HG03066 (cell line): ENCODE measurements around the gene TRIML1.

ENCODE experiments used
- ATAC-seq: cut with Tn5 transposase; IDR thresholded peaks from one replicate; pipeline ENCODE4 v1.9.1; 2021; ENCODE audit warnings: low read depth; ENCODE audit not compliant: unreplicated experiment

Gene TRIML1, protein sequence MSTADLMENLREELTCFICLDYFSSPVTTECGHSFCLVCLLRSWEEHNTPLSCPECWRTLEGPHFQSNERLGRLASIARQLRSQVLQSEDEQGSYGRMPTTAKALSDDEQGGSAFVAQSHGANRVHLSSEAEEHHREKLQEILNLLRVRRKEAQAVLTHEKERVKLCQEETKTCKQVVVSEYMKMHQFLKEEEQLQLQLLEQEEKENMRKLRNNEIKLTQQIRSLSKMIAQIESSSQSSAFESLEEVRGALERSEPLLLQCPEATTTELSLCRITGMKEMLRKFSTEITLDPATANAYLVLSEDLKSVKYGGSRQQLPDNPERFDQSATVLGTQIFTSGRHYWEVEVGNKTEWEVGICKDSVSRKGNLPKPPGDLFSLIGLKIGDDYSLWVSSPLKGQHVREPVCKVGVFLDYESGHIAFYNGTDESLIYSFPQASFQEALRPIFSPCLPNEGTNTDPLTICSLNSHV

DNA sequence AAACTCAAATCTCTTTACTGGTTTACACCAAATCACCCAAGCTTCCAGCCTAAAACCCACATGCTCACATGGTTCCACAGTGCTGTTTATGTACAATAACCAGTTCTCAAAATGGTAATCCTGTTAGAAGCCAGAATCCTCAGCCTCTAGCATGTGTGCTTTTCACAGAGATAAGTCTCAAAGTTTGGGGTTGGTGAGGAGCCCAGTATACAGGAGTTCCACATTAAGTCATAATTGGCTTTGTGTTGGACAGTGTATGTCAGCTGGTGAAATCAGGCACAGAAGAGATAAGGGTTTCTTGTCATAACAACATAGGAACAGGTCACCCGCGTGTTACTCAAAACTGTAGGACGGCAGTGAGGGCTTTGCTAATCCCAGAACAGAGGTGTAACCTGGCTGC lies at the start of gene TRIML1:
TSS of gene TRIML1 (plus strand) at position 301 of the 400 bp plus-strand sequence. CDS start 118 bp downstream, outside the sequence.
- no peak for ATAC-seq

DNA sequence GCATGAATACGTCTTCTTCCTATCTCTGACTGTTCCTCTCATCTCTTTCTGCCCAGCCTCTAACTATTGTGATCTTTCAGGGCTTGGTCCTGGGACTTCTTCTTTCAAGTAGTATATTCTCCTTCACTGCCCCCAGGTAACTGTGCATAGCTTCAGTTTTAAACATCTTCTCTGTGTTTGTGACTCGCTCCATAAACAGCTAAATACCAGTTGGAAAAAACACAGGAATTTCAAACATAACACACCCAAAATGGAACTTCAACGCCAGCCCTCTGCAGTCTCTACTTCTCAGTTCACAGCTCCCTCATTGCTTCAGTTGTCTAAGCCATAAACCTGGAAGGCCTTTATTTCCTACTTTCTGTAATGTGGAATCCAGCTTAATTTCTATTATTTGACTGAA lies 46.4 kb upstream of the TRIML1 start:
- ATAC-seq: no peak

DNA sequence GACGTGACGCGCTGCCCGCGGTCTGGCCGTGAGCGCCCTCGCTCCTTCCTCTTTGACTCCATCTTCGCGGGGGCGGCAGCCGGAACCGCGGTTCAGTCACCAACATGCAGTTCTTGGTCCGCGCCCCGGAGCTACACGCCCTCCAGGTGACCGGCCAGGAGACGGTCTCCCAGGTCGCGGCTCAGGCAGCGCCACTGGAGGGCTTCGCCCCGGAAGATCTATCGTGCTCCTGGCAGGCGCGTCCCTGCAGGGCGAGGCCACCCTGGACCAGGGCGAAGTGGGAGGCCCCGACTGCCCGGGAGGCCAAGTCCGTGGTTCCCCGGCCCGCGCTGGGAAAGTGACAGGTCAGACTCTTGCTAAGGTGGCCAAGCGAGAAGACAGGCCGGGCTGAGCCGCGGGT lies 32.8 kb upstream of the TRIML1 start:
- no peak for ATAC-seq

DNA sequence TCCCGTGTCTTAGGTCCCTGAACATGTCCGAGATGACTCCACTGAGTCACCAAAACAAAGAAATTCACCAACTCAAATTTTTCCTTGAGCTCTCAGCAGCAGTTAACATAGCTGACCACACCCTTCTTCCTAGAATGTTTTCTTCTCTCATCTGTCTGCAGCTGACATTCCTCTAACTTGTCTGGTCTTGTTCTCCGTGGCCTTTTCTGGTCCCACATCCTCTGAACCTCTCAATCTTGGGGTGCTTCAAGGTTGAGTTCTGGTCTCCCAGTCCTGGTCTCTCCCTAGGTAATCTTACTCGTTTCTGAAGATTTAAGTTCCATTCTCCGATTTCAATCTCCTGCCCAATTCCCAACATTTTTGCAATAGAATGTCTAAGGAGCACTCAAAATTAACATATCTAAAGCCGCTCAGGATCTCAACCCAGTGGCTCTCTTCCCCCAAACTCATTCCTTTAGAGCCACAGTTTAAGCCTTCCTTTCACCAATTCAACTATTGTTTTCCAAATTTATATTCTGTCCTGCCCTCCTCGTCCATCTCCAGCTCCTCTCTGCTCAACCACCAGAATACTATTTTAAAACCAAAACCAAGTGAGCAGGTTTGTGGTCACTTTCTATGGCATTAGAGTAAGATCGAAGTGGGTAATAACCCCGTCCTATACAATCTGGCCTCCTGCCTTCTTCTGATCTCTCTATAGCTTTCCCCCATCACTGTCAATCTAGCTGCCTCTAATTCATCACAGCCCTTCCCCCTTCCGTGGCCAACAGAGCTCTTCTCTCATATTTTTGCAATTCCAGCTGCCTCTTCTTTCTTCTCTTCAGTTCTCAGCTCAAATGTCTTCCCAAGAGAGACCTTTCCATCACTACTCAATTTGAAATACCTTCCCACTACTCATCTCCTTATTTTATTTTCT lies 31.1 kb upstream of the TRIML1 start:
- ATAC-seq: no peak

DNA sequence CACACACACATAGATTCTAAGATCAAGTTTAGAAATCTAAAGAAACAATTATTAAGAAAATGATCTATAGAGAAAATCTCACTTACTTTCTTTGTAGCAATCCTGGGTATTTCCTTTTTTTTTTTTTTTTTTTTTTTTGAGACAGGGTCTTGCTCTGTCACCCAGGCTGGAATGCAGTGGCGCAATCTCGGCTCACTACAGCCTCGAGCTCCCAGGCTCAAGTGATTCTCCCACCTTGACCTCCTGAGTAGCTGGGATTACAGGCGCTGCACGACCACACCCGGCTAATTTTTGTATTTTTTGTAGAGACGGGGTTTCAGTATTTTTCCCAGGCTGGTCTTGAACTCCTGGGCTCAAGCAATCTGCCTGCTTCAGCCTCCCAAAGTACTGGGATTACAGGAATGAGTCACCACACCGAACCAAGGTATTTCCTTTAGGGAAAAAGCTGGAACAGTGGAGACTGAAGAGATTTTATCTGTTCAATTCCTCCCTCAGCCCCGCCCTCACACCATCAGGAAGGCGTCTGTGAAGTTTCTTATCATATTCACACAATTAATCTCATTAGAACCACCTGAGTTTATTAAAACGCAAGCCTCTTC lies 30.0 kb upstream of the TRIML1 start, which contains the start of gene TRIML2:
TSS of gene TRIML2 (minus strand) at position 447 of the 599 bp plus-strand sequence. CDS start 4,235 bp downstream, outside the sequence.
- no peak for ATAC-seq

DNA sequence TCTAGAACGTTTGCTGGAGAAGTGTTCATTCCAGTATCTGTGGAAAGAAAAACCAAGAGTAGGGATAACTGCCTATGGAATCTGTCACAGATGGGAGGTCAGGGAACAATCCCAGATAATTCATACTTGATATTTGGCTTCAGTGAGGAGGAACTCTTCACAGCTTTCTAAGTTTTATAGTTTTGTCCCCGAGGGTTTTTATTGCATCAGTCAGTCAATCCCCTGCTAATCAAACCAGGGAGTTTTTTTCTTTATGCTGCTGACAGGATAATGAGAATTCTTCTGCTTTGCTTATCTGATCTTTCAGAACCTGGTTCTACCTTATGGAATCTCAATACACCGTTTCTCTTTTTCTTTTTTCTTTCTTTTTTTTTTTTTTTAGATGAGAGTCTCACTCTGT lies 29.2 kb upstream of the TRIML1 start:
- ATAC-seq: no peak

DNA sequence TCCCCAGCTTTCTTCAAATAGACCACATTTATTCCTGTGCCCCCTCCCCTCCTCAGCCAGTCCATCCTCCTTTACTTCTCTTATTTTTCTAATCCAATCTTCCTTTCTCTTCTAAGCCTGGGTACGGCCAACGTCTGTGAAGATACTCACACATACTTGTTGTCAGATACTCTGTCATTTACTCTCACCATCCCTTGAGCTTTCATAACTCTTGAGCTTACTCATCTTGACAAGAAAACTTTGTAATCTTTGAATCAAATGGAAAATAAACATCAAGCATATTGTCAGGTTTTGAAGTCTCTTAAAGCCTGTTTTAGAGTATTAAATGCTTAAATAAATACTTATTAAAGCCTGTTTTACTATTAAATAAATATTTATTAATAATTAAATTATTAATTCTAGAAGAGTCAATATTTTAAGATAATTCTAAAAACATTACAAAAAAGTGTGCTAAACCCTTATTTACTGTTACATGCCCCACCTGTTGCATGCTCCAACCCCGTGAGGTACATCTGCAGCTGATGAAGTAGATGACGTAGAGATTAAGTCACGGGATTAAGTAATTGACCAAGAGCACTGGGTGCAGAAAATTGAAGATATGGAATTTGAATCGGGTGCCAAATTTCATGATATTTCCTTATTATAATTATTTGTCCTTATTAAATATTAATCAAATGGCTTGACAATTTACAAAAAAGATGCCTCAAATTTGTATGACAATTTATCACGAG lies 28.3 kb upstream of the TRIML1 start:
- ATAC-seq: no peak

DNA sequence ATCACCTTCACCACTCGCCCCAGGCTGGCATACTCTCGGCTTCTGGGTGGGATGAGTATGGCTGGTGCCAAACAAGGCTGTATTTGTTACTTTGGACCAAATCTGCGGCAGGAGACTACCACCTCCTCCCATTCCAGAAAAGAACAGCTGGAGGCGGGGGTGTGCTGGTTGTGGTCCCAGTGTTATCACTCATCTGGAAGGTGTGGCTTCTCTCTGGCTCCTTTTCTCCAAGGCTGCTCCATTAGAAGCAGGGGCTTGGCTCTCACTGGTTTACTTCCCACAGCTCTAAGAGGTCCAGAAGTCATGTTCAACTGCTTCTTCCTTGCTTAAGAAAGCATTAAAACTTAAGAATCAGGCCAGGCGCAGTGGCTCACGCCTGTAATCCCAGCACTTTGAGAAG lies 27.3 kb upstream of the TRIML1 start:
- ATAC-seq: no peak

DNA sequence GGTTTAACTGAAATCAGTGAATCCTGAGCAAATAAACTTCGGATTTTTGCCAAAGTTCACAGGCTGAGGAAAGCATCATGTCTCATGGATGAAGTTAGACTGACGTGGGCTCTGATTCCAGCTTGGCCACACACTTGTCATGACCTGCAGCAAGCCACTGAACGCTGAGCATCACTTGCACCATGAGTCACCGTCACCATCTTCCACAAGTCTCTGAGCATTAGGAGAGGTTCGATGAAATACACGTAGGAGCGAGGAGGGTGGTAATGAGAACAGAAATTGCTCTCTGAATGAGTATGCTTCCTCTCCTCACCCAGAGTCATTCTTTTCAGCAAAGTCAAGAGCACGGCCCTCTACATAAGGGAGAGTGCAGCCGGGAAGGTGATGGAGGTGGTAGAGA lies 26.1 kb upstream of the TRIML1 start:
- no peak for ATAC-seq

DNA sequence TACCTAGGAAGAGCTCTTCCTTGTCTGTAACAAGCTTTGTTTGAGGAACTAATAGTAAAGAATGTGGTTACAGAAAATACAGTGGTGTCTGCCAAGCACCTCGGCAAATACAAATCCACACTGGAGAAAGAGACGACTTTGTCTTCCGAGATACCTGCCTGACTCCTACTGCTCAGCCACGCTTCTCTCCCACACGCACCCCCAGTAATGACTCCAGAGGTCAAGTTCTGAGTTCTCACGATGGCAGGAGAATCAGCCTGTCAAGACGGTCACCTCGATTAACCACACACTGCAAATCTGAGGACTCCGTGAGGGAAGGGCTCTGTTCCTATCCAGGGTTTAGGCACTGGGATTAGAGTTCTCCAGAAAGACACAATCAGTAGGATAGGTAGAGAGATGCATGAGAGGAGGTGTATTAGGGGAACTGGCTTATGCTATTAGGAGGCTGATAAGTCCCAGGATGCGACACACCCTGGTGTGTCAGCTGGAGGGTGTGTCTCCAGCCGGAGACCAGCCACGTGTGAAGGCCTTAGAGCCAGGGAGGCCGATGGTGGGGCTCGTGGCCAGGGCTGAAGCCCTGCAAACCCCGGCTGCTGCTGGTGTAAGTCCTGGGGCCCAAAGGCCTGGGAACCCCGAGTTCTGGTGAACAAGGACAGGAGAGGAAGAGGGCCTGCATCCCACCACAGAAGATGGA lies 21.5 kb upstream of the TRIML1 start:
- no peak for ATAC-seq

DNA sequence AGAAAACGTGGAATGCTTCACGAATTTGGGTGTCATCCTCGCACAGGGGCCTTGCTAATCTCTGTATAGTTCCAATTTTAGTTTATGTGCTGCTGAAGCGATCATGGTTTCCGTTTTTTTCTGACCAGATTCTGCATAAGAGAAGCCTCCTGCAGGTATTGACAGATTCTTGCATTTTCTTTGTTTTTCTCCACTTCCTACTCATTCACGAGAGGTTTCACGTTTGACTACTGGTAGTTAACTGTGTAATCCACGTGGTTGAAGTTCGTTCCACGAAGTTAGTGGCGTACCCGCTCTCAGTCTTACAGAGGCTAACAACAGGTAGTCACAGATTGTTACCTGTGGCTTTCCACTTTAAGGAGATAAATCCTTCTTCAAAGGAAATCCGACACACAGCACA lies 17.7 kb upstream of the TRIML1 start:
- ATAC-seq: no peak

DNA sequence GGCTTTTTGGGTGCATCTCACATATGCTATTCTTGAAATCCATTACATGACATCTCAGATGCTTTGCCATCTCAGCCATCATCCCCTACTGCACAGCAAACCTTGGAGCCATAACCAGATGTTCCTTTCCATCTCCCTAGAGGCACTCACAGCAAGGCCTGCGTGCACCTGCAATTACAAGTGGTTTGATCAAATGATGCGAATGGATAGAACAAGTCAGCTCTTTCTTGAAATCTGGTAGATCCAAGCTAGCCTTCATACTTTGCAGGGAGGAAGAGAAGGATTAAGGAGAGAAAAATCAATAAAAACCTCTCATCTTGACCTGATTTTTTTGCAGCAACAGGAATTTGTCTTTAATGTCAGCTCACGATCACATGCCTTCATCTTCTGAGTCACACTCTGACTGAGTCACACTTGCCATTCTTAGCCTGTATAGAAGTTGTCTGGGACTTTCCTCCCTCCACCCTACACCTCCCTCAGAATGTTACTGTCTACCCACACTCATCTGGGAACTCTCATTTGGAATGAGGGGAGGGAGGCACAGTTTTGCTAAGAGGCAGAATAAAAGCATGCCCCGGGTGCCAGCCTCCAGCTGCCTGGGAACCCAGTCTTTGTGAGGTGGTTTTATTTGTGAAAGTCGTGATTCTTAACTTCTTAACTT lies 11.9 kb upstream of the TRIML1 start:
- ATAC-seq: no peak

DNA sequence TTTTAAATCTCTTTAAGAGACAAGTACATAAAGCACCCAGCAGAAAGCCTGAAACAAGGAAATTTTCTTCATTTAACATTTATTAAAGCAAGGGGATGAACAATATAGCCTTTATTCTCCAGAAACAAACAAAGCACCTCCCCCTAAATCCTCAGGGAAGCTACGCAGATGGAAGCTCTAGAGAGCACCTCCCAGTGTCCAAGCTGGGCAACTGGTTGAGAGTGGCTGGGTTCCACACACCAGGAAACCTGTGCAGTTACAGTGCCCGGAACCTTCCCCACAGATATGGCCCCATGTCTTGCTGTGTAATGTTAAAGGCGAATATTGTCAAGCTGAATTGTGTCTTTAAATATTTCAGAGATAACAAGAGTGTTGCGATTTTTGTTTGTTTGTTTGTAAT lies 8.9 kb upstream of the TRIML1 start:
- no peak for ATAC-seq

DNA sequence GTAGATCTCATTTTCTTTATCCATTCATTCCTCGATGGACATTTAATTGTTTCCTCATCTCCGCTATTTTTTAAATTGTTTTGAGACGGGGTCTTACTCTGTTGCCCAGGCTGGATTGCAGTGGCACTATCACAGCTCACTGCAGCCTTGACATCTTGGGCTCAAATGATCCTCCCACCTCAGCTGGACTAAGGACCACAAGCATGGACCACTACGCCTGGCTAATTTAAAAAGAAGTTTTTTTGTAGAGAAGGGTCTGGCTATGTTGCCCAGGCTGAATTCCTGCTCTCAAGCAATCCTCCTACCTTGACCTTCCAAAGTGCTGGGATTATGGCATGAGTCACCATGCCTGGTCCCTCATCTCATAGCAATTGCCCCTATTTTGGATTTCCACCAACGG lies 7.0 kb upstream of the TRIML1 start:
- ATAC-seq: no peak

DNA sequence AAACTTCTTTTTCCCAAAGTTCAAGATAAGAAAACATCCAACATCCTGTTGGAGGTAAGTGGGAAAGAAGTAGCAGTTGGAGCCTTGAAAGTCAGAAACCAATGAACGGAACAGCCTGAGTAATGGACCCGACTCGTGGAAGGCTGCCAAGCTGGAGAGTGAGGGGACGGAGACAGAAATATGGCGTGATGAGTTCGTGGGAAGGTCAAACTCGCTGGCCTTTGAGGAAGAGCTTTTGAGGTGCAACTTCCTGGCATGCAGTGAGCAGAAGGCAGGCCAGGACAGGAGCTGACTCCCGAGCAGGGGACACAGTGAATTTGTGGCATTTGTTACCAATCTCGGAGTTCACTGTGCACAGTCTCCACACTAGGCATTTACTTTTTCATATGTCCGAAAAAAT lies 1.0 kb upstream of the TRIML1 start:
- no peak for ATAC-seq

DNA sequence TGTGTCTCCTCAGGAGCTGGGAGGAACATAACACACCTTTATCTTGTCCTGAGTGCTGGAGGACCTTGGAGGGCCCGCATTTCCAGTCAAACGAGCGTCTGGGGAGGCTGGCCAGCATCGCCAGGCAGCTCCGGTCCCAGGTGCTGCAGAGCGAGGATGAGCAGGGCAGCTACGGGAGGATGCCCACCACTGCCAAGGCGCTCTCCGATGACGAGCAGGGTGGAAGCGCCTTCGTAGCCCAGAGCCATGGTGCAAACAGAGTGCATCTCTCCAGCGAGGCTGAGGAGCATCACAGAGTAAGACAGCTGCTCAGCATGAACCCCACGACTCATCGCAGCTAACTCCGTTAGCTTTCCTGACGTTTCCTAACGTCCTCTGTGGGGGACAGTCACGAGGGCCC lies 430 bp downstream of the TRIML1 start:
- ATAC-seq: no peak

DNA sequence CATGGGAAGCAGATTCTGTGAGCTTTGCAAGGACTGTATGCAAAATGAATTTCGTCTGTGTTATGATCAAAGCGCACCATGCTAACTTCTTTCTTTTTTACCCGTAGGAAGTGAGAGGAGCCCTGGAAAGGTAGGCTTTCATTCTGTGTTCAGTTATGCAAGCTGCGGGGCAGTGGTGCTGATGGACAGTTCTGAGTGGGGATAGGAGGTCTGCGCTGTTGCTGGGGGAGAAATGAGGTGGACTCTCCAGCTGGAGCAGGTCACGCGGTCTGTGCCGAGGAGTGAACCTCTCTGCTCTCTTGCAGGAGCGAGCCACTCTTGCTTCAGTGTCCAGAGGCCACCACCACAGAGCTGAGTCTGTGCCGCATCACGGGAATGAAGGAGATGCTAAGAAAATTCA lies 4.5 kb downstream of the TRIML1 start:
- ATAC-seq: no peak

DNA sequence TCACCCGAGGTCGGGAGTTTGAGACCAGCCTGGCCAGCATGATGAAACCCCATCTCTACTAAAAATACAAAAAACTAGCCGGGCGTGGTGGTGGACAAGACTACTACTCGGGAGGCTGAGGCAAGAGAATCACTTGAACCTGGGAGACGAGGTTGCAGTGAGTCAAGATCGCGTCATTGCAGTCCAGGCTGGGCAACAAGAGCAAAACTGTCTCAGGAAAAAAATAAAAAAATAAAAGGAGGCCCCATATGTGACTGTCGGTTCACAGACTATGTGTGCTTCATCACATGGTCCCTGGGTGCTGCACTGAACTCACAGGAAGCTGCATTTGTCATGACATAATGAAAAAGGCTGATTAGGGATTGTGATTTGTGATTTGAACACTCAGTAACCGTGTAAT lies 6.4 kb downstream of the TRIML1 start:
- no peak for ATAC-seq

DNA sequence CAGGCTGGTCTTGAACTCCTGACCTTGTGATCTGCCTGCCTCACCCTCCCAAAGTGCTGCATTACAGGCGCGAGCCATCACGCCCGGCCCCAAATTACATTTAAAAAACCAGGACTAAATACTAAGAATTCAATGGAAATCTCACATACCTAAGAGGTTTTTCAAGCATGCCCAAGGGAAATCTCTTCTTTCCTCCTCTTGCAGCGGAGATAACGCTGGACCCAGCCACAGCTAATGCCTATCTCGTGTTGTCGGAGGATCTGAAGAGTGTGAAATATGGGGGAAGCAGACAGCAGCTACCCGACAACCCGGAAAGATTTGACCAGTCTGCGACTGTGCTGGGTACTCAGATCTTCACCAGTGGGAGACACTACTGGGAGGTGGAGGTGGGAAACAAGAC lies 7.4 kb downstream of the TRIML1 start:
- no peak for ATAC-seq
